RPMI8226 (cell line): Measurements from ENCODE around the gene TANGO2.
A peak's percentile ranks its signal among the peaks of the same experiment; 100 is the strongest.

Experiments used
- DNase-seq: peaks from one replicate; pipeline ENCODE4 v3.0.0-alpha.2; 2015

Gene TANGO2

GRCh38 chr22:19983741-19984140 lies 37.2 kb upstream of the TANGO2 start:
- DNase-seq, result no peak

GRCh38 chr22:19984201-19984753 lies 36.6 kb upstream of the TANGO2 start:
- no peak for DNase-seq

DNA sequence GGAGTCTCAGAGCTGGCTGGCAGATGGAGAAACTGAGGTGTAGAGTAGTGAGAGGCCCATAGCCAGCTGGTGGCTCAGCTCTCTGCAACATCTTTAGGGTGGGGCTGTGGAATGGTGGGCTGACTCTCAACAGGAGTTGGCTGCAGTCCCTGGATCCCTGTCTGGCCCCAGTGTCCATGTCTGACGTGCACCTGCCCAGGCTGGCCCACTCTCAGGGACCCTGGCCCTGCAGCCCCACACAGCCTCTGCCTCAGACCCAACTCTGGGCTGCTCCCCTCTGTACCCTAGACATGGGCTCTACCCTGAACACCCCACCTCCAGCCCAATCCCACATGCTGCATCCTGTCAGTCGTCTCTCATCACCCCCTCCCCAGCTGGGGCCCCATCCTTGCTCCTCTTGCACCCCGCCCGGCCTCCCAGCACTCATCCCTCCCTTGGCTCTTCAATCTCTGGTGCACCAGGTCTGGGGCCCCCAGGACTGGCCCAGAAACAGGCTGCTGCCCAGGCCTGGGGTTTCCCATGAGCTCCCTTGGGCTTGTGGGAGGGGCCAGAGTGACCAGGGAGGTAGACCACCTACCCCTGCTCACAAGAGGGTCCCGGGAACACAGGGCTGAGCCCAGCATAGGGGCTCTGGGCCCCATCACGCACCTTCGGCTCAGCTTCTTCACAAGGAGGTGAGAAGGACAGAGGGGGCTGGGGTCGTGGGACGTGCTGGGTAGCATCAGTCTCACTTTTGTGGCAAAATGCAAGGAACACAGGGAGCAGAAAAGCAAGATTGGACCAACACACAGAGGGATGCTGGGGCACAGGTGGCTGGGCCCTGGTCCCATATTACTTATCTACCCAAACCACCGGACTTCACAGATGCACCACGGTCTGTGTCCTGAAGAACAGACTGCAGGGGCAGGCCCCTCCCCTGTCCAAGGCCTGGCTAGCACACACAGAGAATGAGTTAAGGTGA lies 35.8 kb upstream of the TANGO2 start:
- DNase-seq, result no peak

- no peak for DNase-seq
Measured at GRCh38 chr22:19986011-19986409, 34.9 kb upstream of the TANGO2 start.

- peak; percentile 47 for DNase-seq
Measured at GRCh38 chr22:19986410-19987341, 34.2 kb upstream of the TANGO2 start.

GRCh38 chr22:19987394-19988306 lies 33.3 kb upstream of the TANGO2 start:
- DNase-seq, result no peak

GRCh38 chr22:19988331-19988808 lies 32.5 kb upstream of the TANGO2 start:
- DNase-seq, result no peak

DNA sequence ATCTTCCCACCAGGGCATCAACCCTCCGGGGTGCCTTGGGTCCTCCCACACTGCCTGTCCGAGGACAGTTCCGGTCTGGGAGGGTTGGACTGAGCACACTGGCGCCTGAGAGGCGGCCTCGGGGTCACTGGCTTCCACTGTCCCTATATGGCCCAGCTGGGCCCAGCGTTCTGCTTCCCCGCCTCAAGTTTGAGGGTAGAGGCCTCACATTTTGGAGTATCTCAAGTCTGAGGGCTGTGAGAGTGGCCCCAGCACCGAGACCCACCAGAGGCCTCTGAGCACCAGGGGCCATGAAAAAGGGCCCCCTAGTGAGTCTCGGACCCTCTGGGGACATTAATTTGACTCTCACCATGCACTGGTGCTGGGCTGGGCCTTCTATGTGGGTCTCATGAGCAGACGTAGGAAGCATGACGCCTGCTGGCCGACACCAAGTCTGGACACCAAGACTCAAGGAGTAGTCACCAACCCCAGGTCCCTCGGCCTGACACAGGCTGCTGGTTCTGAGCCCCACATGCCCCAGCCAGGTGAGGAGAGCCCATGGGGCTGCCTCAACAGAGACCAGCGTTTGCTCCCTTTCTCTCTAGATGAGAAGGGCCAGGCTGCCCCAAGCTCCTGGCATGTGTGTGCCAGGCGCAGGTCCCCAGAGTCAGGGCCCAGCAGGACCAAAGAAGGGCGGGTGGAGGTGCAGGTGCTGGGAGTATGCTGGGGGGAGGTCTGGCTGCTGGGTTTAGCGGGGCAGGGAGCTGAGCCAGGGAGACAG lies 31.8 kb upstream of the TANGO2 start:
- no peak for DNase-seq

DNA sequence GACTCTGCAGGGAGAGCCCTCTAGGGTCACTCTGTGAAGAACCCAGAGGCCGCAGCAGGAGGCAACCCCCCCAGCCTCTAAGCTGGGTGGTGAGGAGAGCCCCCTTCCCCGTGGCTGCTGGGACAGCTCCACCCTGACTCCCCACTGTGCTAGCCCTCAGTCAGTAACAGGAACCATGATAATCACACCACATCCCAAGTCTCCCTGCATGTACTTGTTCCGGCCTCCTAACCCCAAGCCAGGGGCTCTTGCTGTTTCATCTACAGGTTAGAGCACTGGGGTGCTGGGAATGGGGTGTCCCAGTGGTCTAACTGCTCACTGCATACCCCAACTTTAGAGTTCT lies 31.2 kb upstream of the TANGO2 start:
- no peak for DNase-seq

DNA sequence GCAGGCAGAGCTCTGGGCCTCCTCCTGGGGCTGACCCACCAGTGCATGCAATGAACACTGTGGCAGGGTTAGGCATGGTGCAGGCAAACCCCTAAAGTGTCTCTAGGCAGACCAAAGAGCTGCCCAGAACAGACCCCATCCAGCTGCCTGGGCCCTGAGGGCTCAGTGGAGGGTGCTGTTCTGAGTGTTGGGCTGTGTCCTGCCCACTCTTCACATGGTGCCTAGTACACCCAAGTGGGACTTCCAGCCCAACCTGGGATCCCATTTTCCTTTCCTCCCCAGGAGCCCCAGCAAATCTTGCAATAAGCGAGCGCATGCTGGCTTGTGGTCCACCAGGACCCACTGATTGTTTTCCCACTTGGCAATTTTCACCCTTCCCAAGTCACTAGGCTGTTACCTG lies 30.7 kb upstream of the TANGO2 start:
- no peak for DNase-seq

DNA sequence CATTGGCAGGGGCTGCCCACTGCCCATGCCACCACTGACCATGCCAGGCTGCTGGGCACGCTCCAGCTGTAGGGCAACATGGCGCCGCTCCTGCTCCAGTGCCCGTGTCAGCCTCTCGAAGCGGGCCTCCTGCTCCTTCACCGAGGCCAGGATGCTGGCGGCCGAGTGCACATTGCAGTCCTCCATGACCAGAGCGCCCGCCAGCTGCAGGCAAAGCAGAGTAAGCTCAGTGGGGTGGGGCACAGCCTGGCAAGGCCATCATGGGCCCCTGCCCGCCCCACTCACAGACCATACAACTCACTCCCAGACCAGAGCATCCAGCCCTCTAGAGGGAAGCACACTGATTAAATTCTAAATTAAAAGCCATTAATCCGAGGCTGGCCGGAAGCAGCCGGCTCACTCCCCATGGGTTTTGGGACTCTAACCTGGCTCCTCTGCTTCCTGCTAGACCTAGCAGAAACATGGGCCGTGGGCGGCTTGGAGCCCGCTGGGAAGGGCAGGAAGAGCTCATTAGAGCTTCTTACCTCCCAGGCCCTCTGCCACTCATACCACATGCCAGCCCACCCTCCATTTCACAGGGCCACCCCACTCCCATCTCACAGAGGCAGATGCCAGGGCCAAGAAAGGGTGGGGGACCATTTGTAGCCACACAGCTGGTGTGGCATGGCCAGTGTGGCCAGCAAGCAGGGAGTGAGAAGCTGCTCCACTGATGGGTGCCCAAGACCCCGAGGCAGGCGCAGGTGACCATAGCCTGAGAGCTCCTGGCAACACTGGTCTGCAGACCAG lies 30.1 kb upstream of the TANGO2 start:
- no peak for DNase-seq

DNA sequence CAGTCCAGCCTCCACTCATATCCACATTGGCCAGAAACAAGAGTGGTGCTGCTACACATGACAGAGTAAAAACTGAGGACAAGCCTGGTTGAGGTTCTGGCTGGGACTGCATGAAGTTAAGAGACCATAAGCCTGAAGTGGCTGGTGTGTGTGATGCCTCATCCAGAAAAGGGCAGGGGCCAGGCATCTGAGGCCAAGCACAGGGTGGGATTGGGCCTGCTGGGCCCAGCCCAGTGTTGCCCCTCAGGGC lies 29.6 kb upstream of the TANGO2 start:
- DNase-seq, result no peak

- no peak for DNase-seq
Measured at GRCh38 chr22:19991645-19992451, 29.1 kb upstream of the TANGO2 start.

DNA sequence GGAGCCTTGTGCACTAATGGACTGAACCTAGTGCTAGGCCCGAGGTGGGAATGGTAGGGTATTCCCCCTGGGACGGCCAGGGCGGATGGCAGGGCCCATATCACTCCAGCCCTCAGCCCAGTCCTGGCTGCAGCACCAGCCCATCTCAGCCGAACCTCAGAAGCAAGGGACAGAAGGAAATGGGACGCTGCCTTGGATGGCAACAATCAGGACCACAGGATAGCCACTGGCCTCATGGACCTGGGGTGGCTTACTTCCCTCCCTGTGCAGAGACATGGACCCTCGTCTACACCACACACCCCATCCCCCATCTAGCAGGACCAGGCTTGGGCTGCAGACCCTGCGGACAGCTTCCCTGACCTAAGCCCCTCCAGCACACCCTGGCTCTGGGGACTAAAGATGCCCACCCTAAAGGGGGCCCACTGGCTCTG lies 28.4 kb upstream of the TANGO2 start:
- no peak for DNase-seq

DNA sequence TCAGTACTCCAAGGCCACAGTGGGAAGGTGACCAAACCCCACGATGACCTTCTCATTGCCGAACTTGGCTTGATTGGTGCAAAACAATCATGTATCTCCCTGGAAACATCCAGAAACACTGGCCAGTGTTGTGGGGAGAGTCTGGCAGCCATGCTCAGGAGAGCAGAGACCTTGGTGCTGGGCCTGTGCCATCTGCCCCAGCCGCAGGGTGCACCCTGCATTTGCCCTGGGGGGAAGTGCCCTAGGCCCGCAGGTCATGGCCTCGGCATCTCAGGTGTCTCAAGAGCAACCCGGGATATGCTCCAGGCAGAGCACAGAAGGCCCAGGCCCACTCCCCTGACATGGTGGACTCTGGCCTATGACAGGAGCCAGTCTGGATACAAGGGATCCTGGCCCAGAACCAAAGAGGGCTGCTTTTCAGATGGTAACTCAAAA lies 28.0 kb upstream of the TANGO2 start:
- no peak for DNase-seq

DNA sequence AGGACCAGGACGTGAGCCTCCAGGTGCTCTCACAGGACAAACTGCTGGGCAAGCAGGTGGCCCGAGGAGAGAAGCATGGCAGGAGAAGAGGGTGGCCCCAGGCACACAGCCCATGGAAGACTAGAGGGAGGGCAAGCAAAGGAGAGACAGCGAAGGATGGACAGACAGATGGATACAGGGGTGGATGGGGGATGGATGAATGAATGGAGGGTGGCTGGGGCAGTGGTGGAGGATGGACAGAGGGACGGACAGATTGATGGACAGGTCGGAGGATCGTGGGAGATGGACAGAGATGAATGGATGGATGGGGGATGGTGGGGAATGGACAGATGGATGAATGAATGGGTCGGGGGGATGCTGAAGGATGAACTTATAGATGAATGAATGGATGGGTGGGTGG lies 27.0 kb upstream of the TANGO2 start:
- DNase-seq, result no peak

GRCh38 chr22:19994851-19995610 lies 25.9 kb upstream of the TANGO2 start:
- DNase-seq, result no peak

GRCh38 chr22:19995611-19996339 lies 25.1 kb upstream of the TANGO2 start:
- DNase-seq, result no peak
